Measurements from ENCODE around the gene SP6.

SP6 gene

DNA sequence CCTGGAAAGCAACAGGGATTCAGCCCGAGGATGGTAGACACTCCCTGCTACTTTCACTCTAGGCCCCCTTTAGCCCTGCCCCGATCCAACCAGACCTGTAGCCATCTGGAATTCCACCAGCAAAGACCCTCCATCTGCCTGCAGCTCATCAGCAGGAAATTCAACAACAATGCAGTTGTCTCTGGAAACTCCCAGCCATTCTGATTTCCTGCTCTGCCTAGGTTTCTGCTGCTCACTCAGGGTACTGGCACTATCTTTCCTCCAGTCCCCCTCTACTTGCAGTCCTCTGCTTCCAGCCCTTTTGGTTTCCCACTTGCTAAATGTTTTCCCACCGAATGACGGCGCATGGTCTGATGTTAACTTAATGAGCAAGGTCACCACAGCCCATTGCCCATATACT, 2.7 kb upstream of the SP6 start:
- POLR2A ChIA-PET, result no interaction called here
- TF ChIP-seq, protein P1, sequence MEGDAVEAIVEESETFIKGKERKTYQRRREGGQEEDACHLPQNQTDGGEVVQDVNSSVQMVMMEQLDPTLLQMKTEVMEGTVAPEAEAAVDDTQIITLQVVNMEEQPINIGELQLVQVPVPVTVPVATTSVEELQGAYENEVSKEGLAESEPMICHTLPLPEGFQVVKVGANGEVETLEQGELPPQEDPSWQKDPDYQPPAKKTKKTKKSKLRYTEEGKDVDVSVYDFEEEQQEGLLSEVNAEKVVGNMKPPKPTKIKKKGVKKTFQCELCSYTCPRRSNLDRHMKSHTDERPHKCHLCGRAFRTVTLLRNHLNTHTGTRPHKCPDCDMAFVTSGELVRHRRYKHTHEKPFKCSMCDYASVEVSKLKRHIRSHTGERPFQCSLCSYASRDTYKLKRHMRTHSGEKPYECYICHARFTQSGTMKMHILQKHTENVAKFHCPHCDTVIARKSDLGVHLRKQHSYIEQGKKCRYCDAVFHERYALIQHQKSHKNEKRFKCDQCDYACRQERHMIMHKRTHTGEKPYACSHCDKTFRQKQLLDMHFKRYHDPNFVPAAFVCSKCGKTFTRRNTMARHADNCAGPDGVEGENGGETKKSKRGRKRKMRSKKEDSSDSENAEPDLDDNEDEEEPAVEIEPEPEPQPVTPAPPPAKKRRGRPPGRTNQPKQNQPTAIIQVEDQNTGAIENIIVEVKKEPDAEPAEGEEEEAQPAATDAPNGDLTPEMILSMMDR (IDR thresholded peaks at IDR 0.05; ENCODE audit: insufficient read depth, low read length, missing control alignments), result no peak
- no peak for DNase-seq (ENCODE audit: low read depth, low spot score)
- CTCF ChIA-PET, result interaction anchor here (0.8 to 32.3 kb wide), 4 partner anchors 9 to 33 kb away, joined by 5 to 1547 read pairs (median 106); partner anchors contain the start of genes SCRN2 and SP2
- no peak overlapping the region for H3K4me3 ChIP-seq (ENCODE audit: low read depth, low read length)

DNA sequence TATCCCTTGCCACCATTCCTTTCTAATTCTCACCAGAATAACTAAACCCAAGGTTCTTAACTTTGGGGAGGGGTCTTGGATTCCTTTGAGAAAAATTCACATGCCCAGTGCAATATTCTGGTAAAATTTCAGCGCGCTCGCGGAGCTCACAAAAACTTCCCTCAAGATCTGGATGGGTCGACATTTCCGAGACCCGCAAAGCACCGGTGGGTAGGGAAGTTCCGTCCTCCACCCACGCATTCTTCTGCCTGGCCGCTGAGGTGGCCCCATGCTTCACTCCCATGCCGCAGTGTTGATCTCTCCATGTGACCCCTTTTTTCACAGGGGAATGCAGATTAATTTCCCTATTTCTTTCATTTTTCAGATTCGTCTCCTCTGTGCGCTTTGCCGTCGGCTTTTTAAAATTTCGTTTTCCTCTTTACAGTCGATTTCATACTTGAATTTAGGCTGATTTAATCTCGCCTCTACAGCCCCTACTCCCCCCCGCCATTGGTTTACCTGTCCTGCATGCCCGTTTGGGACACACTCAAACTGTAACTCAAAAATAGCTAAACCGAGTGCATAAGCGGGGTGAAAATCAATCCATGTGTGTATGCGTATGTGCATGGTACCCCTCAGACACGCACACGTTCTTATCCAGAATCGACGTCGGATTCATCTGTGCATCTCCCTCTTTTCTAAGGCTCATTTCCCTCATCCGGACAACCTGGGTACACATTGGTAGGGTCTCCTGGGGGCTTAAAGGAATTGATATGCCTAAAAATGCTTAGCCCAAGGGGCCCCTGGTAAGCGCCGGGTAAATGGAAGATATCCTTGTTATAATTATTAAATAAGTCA, 1.4 kb upstream of the SP6 start:
- ChIA-PET CTCF (interaction anchor here (1.0 to 32.3 kb wide), 6 partner anchors 10 to 166 kb away, joined by 3 to 1547 read pairs (median 4); partner anchors contain the start of genes SCRN2 and SP2), POLR2A (no interaction called here)
- no peak overlapping the region for H3K4me3 ChIP-seq (ENCODE audit: low read depth, low read length)
- TF ChIP-seq, protein P1 (IDR thresholded peaks at IDR 0.05; ENCODE audit: insufficient read depth, low read length, missing control alignments), result no peak
- no peak for DNase-seq (ENCODE audit: low read depth, low spot score)

DNA sequence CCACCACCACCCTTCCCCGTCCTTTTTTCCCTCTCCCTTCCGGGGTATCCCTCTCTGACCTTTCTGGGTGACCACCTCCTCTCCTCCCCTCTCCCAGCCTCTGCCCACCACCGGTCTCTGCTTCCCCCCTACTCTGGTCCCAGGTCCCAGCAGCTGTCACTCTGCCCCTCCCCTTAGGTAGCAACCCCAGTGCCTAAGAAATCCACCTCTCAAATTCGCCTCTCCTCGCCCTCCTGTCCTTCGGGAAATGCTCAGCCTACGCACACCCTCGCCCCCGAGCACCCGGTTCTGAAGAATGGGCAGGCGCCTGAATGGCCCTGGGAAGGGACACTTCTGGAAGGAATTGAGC, 775 bp upstream of the SP6 start:
- no peak overlapping the region for H3K4me3 ChIP-seq (ENCODE audit: low read depth, low read length)
- POLR2A ChIA-PET, result no interaction called here
- no peak for DNase-seq (ENCODE audit: low read depth, low spot score)
- CTCF ChIA-PET, result interaction anchor here (1.0 to 32.3 kb wide), 5 partner anchors 10 to 167 kb away, joined by 3 to 1547 read pairs (median 4); partner anchors contain the start of genes SCRN2 and SP2
- TF ChIP-seq, protein P1 (IDR thresholded peaks at IDR 0.05; ENCODE audit: insufficient read depth, low read length, missing control alignments), result no peak

DNA sequence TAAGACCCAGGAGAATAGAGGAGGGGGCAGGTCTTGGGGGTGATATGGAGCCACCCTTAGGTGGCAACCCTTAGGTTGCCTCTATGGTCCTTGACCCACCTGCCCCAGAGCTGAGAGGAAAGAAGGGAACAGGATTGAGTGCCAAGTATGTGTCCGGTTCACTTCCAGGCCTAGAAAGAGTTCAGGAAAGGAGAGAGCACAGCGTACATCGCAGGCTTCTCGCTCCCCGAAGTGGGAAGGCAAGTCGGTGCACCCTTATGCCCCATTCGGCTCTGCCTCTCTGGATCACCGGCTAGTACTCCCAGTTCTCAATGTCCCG, 631 bp downstream of the SP6 start:
- CTCF ChIA-PET, result interaction anchor here (0.9 to 32.3 kb wide), 10 partner anchors 8 to 169 kb away, joined by 3 to 1547 read pairs (median 4); partner anchors contain the start of genes CDK5RAP3, SCRN2 and SP2
- DNase-seq (ENCODE audit: low read depth, low spot score), result no peak
- H3K4me3 ChIP-seq (ENCODE audit: low read depth, low read length), result no peak overlapping the region; the same call in 1 of the 2 replicates
- TF ChIP-seq, protein P1 (IDR thresholded peaks at IDR 0.05; ENCODE audit: insufficient read depth, low read length, missing control alignments), result no peak
- POLR2A ChIA-PET, result no interaction called here

DNA sequence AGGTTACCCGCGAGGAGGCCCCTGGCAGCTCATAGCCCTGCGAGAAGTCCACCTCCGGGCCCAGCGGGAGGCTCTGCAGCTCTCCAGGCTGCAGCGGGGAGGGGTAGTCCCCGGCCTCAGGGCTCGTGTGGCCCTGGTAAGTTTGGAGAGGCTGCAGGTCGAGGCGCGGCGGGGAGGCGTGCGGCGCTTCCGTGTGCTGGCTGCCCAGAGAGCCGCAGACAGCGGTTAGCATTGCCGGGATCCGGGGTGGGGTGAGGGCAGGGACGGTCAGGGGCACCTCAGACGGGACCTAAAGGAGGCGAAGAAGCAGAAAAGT, 2.8 kb downstream of the SP6 start:
- TF ChIP-seq, protein P1 (IDR thresholded peaks at IDR 0.05; ENCODE audit: insufficient read depth, low read length, missing control alignments), result no peak
- CTCF ChIA-PET, result interaction anchor here (0.9 to 32.3 kb wide), 9 partner anchors 12 to 170 kb away, joined by 3 to 1547 read pairs (median 9); partner anchors contain the start of genes CDK5RAP3 and SP2

More for the DNA sequence above, 2.8 kb downstream of the SP6 start:
- POLR2A ChIA-PET, result no interaction called here
- H3K4me3 ChIP-seq (ENCODE audit: low read depth, low read length), result no peak overlapping the region
- DNase-seq (ENCODE audit: low read depth, low spot score), result no peak
